ENCODE measurements around the gene KIF4B.

DNA sequence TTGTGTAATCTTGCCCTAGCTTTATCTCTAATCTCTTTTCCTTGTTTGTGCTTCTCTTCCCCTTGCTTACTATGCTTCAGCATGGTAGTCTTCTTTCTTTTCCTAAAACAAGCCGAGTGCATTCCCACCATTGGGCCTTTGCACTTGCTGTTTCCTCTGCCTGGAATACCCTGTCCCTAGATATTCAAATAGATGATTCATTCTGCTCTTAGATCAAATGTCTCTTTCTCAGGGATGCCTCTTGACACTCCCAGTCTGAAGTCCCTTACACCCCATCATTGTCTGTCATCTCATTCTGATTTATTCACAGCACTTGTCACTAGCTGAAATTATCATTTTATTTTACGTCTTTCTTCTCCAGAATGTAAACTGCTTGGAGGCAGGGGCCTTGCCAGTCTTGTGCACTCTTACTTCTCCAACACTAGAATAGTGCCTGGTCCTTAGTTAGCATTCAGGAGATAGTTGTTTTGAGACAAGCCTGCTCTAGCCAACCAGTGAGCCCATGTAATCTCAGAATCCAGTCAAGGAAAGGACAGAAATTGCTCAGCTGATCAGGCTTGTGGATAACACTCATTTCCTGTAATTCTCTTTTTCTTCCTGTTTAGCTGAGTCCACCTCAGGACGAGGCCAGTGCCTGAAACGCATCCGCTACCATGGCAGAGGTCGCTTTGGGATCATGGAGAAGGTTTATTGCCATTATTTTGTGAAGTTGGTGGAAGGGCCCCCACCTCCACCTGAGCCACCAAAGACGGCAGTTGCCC, 47.3 kb upstream of the KIF4B start:
- no peak for TF ChIP-seq POLR2A (IDR thresholded peaks at IDR 0.05)
- TF ChIP-seq, protein P1, sequence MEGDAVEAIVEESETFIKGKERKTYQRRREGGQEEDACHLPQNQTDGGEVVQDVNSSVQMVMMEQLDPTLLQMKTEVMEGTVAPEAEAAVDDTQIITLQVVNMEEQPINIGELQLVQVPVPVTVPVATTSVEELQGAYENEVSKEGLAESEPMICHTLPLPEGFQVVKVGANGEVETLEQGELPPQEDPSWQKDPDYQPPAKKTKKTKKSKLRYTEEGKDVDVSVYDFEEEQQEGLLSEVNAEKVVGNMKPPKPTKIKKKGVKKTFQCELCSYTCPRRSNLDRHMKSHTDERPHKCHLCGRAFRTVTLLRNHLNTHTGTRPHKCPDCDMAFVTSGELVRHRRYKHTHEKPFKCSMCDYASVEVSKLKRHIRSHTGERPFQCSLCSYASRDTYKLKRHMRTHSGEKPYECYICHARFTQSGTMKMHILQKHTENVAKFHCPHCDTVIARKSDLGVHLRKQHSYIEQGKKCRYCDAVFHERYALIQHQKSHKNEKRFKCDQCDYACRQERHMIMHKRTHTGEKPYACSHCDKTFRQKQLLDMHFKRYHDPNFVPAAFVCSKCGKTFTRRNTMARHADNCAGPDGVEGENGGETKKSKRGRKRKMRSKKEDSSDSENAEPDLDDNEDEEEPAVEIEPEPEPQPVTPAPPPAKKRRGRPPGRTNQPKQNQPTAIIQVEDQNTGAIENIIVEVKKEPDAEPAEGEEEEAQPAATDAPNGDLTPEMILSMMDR (IDR thresholded peaks at IDR 0.05): no peak
